SIG-M5 treated with dmso at 0.1 percent for 504 hours (cell line): ENCODE results near the gene SCGN.
"Not testable (repeated sequence)": the region's sequence is repeated elsewhere in the genome, so short reads cannot be mapped to it uniquely, and the experiment has no call there.

Experiments
- DNase-seq: peaks from one replicate; lab custom pipeline; 2025; ENCODE audit not compliant: unreplicated experiment; lab: John Stamatoyannopoulos, UW

SCGN gene

DNA sequence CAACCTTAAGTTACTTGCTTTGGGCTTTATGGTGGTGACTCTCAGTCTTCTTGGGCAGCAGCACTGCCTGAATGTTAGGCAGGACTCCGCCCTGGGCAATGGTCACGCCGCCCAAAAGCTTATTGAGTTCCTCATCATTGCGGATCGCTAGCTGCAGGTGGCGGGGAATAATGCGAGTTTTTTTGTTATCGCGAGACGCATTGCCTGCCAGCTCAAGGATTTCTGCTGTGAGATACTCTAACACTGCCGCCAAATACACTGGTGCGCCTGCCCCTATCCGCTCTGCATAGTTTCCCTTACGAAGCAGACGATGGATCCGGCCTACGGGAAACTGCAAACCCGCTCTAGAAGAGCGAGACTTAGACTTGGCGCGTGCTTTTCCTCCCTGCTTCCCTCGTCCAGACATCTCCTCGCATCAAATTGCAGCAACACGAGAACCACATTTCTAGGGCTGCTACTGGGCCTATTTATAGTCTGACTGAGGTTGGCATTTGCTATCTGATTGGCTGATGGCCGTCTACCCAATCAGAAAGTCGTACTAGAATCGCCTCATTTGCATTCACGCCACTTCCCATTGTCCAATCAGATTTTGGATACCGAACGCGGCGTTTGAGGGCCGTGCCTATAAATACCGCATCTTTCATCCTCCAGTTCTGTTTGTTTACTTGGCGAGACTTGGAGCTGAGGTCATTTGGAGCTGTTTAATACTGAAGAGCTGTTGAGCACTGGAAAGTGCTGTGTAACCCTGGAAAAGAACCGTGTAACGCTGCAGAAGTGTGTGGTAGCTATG, 74.3 kb downstream of the SCGN start:
- no peak for DNase-seq

DNA sequence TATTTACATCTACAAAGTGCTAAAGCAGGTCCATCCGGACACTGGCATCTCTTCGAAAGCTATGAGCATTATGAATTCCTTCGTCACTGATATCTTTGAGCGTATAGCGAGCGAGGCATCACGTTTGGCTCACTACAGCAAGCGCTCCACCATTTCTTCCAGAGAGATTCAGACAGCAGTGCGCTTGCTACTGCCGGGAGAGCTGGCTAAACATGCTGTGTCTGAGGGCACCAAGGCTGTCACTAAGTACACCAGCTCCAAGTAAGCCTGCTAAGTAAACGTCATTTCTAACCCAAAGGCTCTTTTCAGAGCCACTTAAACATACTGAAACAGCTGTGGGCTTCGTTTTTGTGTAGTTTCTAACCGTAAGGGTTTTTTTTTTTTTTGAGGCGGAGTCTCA, 75.0 kb downstream of the SCGN start:
- DNase-seq = no peak

DNA sequence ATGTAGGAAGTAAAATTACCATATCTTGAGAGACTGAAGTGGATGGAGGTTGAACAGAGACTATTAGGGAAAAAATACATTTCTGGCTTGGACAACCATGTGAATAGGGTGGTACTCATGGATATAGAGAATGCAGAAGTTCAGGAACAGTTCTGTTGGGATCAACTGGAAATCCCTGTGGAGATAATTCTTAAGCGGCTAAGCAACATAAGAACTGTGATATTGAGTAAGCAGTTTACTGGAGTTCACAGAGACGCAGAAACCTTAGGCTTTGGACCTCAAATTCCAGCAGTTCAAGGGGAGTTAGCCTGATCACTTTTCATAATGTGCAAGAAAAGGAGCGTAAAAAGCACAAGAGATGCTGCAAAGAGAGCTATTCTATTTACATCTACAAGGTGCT, 78.9 kb downstream of the SCGN start:
- no peak for DNase-seq

DNA sequence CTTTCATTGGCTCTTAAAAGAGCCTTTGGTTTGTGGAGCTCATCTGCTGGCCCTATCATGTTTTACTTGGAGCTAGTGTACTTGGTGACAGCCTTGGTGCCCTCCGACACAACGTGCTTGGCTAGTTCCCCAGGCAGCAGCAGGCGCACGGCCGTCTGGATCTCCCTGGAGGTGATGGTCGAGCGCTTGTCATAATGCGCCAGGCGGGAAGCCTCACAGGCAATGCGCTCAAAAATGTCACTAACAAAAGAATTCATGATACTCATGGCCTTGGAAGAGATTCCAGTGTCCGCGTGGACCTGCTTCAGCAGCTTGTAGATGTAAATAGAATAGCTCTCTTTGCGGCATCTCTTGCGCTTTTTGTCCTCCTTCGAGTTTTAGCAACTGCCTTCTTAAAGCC, 79.7 kb downstream of the SCGN start:
- DNase-seq = no peak

DNA sequence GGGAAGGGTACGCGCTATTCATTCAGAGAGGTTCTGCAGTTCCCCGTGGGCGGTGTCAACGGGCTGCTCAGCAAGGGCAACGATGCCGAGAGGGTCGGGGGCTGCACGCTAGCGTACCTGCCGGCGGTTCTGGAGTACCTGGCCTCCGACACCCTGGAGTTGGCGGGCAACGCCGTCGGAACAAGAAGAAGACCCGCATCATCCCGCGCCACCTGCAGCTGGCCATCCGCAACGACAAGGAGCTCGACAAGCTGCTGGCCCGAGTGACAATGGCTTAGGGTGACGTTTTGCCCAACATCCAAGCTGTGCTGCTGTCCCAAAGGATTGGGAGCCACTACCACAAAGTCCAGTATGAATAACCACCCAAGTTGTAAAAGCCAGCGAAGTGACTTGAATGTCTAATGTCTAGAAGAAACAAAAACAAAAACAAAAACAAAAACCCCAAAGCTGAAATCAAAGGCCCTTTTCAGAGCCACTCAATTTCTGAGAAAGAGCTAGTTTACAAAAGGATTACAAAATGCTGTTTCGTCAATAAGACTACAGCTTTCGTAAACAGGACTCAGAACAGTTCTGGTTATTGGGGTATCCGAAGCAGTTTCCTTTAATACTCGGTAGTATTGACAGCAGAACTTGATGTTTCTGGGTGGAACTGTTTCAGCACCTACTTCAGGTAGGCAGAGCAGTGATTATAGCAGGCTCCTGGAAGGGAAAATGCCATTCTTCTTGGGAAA, 80.6 kb downstream of the SCGN start:
- no peak for DNase-seq

DNA sequence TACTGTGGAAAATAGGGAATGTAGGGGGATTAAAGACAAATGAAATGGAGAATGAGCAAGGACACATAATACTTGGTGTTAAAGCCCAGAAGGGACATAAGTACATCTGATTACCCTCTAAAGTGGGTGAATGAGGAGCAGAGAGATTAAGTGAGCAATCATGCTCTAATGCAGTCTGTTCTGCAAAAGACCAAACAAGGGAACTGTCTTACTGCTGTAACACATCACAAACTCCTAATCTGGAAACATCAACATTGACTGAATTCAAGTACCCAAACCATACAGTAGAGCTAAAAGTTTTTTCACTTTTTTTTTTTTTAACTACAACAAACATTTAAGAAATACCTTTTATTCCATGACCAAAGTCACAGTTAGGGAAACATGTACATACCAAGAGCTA, 83.2 kb downstream of the SCGN start:
- no peak for DNase-seq

DNA sequence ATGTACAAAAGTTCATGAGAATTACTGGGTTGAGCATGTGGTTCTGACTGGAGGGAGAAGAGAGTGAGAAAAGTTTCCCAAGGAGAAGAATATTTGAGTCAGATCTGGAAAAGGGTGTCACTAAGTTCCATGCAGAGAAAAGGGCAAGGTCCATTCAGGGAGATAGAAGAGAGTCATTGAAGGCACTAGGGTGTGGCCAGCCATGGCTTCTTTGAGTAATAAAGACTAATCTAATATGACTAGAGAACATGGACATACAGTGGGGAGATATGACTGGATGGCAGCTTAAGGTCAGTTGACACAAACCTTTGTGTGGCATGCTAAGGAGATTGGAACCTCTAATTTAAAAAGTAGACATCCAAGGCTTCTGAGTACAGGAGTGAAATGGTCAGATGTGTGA, 91.9 kb downstream of the SCGN start:
- DNase-seq = no peak

DNA sequence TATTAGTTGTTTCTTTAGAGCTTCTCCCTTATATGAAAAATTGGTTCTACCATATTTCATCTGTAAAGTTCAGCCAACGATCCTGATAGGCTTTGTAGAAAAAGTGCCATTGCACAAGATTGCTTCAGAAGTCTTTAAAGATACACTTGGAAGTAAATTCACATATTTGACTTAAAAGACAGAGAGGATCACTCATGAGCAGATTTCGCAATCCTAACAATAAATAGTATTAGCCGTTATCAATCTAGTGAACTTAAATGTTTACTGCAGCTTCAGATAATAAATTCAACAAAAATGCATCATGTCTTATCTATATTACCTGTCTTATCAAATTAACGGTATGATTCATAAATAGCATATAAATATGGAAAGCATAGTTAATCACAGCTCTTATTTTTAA, 93.8 kb downstream of the SCGN start:
- DNase-seq = no peak

DNA sequence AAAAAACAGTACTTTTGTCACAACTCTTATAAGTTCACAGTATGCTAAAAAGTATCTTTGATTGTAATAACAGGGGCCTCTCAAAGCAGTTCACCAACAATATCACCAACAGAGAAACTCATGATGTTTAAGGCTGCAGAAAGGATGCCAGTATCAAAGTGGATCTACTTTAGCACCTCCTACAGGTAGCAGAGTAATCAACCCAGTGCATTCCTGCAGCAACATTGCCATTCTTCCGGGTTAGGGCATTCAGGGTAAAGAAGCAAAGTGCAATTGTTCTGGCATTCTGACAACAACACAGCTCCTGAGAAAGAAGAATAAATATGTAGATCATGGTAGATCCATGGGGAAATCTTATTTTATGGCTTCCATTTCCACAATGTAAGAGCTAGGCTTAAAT, 95.0 kb downstream of the SCGN start:
- no peak for DNase-seq

DNA sequence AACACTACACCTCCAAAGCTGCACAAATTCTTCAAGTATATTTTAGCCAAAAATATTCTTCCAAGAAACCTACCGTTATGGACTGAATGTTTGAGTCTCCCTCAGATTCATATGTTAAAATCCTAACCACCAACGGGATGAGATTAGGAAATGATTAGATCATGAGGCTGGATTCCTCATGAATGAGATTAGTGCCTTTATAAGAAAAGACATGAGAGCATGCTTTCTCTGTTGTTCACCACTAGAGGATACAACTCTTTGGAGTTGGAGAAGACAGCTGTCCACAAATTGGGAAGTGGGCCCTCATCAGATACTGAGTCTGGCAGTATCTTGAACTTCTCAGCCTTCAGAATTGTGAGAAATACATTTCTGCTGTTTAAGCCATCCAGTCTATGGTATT, 95.5 kb downstream of the SCGN start:
- no peak for DNase-seq

DNA sequence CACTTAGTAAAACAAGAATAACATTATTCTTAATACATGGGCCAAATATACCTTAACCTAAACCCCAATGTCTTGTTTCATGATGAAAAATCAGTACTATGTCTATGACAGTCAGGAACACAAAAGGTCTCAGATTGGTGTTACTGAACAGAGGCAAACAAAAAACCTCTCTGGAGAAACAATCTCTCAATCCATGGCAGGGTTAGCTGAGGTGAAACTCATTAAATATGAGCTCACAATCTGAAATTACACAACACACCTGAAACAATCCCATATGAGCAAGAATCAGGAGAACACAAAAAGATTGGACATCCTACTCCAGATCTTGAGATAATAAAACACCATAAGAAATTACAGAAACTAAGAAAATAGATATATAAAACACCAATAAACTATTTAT, 96.0 kb downstream of the SCGN start:
- DNase-seq = no peak

DNA sequence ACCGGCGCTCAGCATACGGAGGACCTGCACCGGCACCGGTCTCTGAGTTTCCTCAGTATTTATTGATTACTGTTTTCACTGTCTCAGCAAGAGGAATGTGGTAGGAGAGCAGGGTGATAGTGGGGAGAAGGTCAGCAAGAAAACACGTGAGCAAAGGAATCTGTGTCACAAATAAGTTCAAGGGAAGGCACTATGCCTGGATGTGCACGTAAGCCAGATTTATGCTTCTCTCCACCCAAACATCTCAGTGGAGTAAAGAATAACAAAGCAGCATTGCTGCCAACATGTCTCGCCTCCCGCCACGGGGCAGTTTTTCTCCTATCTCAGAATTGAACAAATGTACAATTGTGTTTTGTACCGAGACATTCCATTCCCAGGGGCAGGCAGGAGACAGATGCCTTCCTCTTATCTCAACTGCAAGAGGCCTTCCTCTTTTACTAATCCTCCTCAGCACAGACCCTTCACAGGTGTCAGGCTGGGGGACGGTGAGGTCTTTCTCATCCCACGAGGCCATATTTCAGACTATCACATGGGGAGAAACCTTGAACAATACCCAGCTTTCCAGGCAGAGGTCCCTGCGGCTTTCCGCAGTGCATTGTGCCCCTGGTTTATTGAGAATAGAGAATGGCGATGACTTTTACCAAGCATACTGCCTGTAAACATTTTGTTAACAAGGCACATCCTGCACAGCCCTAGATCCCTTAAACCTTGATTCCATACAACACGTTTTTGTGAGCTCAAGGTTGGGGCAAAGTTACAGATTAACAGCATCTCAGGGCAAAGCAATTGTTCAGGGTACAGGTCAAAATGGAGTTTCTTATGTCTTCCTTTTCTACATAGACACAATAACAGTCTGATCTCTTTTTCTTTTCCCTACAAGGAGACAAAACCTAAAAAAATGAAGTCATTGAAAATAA, 96.8 kb downstream of the SCGN start:
- not testable (repeated sequence) for DNase-seq

DNA sequence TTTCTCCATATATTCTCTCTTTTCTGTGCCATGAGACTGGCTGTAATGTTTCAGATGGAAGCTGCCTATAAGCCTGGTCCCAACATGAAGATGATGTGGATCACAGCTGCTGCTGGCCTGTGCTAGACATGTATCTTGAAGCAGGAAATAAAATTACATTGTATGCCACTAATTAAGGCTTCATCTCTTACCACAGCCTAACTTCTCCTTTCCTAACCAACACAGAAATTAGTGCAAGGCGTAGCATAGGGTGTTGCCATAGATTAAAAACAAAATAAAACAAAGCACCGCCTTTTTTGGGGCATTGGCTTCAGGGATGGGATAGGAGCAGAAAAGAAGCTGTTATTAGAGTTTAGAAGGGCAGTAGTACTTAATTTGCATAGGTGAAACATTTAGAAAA, 97.8 kb downstream of the SCGN start:
- peak; percentile 2 for DNase-seq

DNA sequence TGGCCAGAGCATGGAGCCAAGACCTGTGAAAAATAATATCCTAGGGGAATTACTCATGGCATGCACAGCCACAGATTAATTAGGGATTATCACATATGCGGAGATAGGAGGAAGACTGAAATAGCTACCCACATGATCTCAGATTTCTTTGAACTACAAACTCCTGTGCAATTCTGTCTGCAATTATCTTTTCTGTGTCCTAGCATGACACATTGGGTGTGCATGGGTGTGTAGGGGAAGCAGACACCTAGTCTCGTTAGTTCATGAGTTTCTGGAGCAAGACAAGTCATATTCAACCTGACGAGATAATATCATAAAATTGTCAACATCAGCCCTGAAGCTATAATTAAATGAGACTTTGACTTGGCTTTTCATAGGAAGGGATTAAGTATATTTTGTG, 98.9 kb downstream of the SCGN start:
- DNase-seq = no peak
